Testis (tissue), 3 donors: ENCODE results near the gene DOCK11. TPM values are rescaled to one million over a fixed set of nuclear protein-coding genes. Genes with fewer than 3 reads are reported as not detected.

ENCODE experiments used
- DNase-seq: peaks from one replicate; pipeline ENCODE4 v3.0.0-alpha.2; 2019
- H3K27ac ChIP-seq, 2 donors: fragments of 200-600 bp; sonication (generic); one replicate each; pipeline ENCODE4 v1.5.1; 2019
- H3K27me3 ChIP-seq: fragments of 200-600 bp; sonication (generic); one replicate; pipeline ENCODE4 v1.5.1; 2019
- H3K36me3 ChIP-seq: fragments of 200-600 bp; sonication (generic); one replicate; pipeline ENCODE4 v1.5.1; 2017; ENCODE audit warnings: low read depth; ENCODE audit errors: missing control alignments
- H3K4me1 ChIP-seq: fragments of 200-600 bp; sonication (generic); one replicate; pipeline ENCODE4 v1.5.1; 2019
- H3K4me3 ChIP-seq, 2 donors: fragments of 200-600 bp; sonication (generic); one replicate each; pipeline ENCODE4 v1.5.1; 2017 to 2019
- H3K9me3 ChIP-seq: fragments of 200-600 bp; sonication (generic); one replicate; pipeline ENCODE4 v1.5.1; 2017
- POLR2A ChIP-seq: fragments of 450-650 bp; IDR thresholded peaks from one replicate; pipeline ENCODE4 v1.6.1; 2017; ENCODE audit warnings: antibody characterized with exemption, mild to moderate bottlenecking, moderate library complexity
- WGBS, 2 donors: methylation state at CpG; one replicate each; pipeline ENCODE4 v1.1.5; 2018; 5-methylcytosine and 5-hydroxymethylcytosine counted together
- intact Hi-C: fragments of 100-400 bp; cut with DNase I; formaldehyde crosslinking; loops from one replicate; pipeline ENCODE4 v1.15.1; 2023; ENCODE audit warnings: low total_unique reads
- polyA plus RNA-seq: library from polyadenylated mRNA; stranded (reverse); fragments of 350-450 nt; fragmentation: Illumina TruSeq; extraction: RNeasy Lipid Tissue Mini Kit (QIAGEN cat#74804); gene quantifications from one replicate; pipeline ENCODE4 v1.2.3, GENCODE V29; 2014; ENCODE audit warnings: low read depth, low replicate concordance; ENCODE audit not compliant: insufficient read depth
- total RNA-seq, 2 donors: library from RNA; depleted of rRNA; stranded (reverse); fragments of >200 nt; gene quantifications; one replicate each; pipeline ENCODE4 v1.2.3, GENCODE V29; 2016
- TF ChIP-seq, protein P1 (sequence below), 3 experiments: fragments of 450-650 bp in 2 of 3; fragments of 200-600 bp in 1 of 3; sonication (generic) in 1 of 3; IDR thresholded peaks; one replicate each; pipeline ENCODE4 v1.5.1; 2016 to 2019; ENCODE audit warnings: antibody characterized with exemption in 3 of 3, mild to moderate bottlenecking in 2 of 3, moderate library complexity in 1 of 3

Gene DOCK11
- total and polyA plus RNA-seq, 3 donors from 2014 or later: 4.3 to 5.9 (median 5.8) TPM

DNA sequence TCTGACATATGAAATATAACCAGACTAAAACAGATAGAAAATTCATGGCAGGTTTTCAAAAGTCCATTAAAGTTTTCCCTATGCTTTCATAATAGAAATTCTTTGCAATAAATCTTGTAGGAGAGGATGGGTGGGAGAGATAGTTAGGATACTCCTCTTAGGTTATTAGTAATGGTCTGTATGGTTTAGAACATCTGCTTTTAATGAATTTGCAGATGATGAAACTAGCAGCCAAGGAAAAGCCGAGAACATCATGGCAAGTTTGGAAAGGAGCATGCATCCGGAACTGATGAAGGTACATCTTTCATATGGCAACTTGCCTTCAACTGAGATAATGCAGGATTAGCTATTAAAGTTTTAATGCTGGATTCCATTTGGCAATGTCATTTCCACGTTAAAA, 70.7 kb downstream of the DOCK11 start:
- no peaks in the 10 kb centered on the region for H3K9me3 ChIP-seq
- 53 to 74% methylated on average over 3 of the region's 3 CpGs for WGBS, 2 donors
- TF ChIP-seq, protein P1, sequence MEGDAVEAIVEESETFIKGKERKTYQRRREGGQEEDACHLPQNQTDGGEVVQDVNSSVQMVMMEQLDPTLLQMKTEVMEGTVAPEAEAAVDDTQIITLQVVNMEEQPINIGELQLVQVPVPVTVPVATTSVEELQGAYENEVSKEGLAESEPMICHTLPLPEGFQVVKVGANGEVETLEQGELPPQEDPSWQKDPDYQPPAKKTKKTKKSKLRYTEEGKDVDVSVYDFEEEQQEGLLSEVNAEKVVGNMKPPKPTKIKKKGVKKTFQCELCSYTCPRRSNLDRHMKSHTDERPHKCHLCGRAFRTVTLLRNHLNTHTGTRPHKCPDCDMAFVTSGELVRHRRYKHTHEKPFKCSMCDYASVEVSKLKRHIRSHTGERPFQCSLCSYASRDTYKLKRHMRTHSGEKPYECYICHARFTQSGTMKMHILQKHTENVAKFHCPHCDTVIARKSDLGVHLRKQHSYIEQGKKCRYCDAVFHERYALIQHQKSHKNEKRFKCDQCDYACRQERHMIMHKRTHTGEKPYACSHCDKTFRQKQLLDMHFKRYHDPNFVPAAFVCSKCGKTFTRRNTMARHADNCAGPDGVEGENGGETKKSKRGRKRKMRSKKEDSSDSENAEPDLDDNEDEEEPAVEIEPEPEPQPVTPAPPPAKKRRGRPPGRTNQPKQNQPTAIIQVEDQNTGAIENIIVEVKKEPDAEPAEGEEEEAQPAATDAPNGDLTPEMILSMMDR (IDR thresholded peaks at IDR 0.05): no peak
- no peak for TF ChIP-seq POLR2A
- H3K36me3 ChIP-seq: no peaks in the 10 kb centered on the region
- H3K4me1 ChIP-seq: no peaks in the 10 kb centered on the region
- intact Hi-C loops: no loop called here
- no peaks in the 10 kb centered on the region for H3K27me3 ChIP-seq
- H3K27ac ChIP-seq: no peak overlapping the region
- no peak for DNase-seq
- no peak overlapping the region for H3K4me3 ChIP-seq

DNA sequence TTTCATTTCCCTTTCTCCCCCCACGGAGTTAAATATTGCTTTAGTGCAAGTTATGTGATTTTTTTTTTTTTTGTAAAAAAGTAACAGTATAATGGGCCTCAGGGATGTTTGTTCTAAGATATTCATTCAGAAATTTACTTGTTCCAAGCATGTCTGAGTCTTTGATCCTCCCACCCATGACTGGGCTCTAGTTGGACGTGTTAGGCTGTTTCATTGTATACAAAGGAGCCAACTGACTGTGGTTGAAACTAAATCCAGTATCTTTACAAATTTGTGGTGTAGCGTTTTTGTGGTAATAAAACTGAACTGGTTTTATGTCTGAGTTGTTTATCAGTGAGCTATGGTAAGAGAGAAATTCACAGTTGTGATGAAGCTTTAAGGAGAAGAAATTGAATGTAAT, 74.1 kb downstream of the DOCK11 start:
- H3K36me3 ChIP-seq: no peaks in the 10 kb centered on the region
- H3K9me3 ChIP-seq: no peaks in the 10 kb centered on the region
- no peaks in the 10 kb centered on the region for H3K27me3 ChIP-seq
- H3K4me1 ChIP-seq: no peaks in the 10 kb centered on the region
- H3K27ac ChIP-seq: no peak overlapping the region
- DNase-seq: no peak
- no peak for TF ChIP-seq POLR2A
- TF ChIP-seq, protein P1 (IDR thresholded peaks at IDR 0.05): no peak
- WGBS, 2 donors: 79 to 81% methylated on average over 3 of the region's 3 CpGs
- H3K4me3 ChIP-seq: no peak overlapping the region
- intact Hi-C loops: no loop called here

DNA sequence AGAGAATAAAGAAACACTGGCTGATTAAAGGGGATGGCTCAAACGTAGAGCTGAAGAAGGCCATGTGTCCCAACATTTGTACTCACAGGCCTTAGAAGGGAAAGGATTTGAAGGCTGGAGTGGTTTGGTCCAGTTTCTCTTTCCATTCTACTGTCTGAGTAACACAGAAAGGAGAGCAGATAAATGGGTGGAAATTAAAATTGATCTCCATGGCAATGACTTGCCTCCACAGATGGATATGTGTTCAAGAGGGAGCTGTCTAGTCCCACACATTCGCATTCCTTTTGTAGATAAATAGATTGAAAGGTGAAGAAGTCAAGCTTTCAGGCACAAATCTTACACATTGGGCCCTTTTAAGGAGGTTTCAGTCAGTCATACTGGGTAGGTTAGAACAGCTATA, 74.6 kb downstream of the DOCK11 start:
- H3K36me3 ChIP-seq: no peaks in the 10 kb centered on the region
- TF ChIP-seq POLR2A: no peak
- TF ChIP-seq, protein P1 (IDR thresholded peaks at IDR 0.05): no peak
- H3K4me3 ChIP-seq: no peak overlapping the region
- no peak for DNase-seq
- no peak overlapping the region for H3K27ac ChIP-seq
- WGBS, 2 donors: 81 to 83% methylated on average over 2 of the region's 2 CpGs
- intact Hi-C loops: no loop called here
- H3K9me3 ChIP-seq: no peaks in the 10 kb centered on the region
- H3K4me1 ChIP-seq: no peaks in the 10 kb centered on the region
- no peaks in the 10 kb centered on the region for H3K27me3 ChIP-seq

GRCh38 chrX:118571836-118572235, 76.2 kb downstream of the DOCK11 start:
- Histone ChIP-seq H3K27me3 (no peaks in the 10 kb centered on the region), H3K9me3 (no peaks in the 10 kb centered on the region), H3K4me1 (no peaks in the 10 kb centered on the region), H3K27ac (no peak overlapping the region), H3K36me3 (no peaks in the 10 kb centered on the region), H3K4me3 (no peak overlapping the region)
- DNase-seq: no peak
- TF ChIP-seq POLR2A: no peak
- TF ChIP-seq, protein P1 (IDR thresholded peaks at IDR 0.05): no peak
- intact Hi-C loops: no loop called here
- WGBS, 2 donors: 73 to 97% methylated on average over 2 to 3 of the region's 3 CpGs

- intact Hi-C loops: no loop called here
- no peaks in the 10 kb centered on the region for H3K36me3 ChIP-seq
- H3K4me3 ChIP-seq: no peak overlapping the region
- no peaks in the 10 kb centered on the region for H3K9me3 ChIP-seq
- DNase-seq: no peak
- H3K27me3 ChIP-seq: no peaks in the 10 kb centered on the region
- TF ChIP-seq, protein P1 (IDR thresholded peaks at IDR 0.05): no peak
- no peak for TF ChIP-seq POLR2A
- H3K4me1 ChIP-seq: no peaks in the 10 kb centered on the region
- 83 to 89% methylated on average over 4 of the region's 4 CpGs for WGBS, 2 donors
- no peak overlapping the region for H3K27ac ChIP-seq
Measured at GRCh38 chrX:118574666-118575065, 79.1 kb downstream of the DOCK11 start.
